Vagina (tissue), 2 donors: ENCODE measurements around the gene RCE1. TPM values are rescaled to one million over a fixed set of nuclear protein-coding genes. Genes with fewer than 3 reads are reported as not detected.

Source experiments
- DNase-seq, 2 donors: peaks; one replicate each; pipeline ENCODE4 v3.0.0-alpha.2; 2017; ENCODE audit errors: extremely low spot score in 2 of 2
- H3K27ac ChIP-seq: fragments of 200-600 bp; sonication (generic); one replicate; pipeline ENCODE4 v1.5.1; 2019
- H3K27me3 ChIP-seq: fragments of 200-600 bp; sonication (generic); one replicate; pipeline ENCODE4 v1.5.1; 2019
- H3K36me3 ChIP-seq, 2 donors: fragments of 200-600 bp; sonication (generic); one replicate each; pipeline ENCODE4 v1.5.1; 2017 to 2019
- H3K4me1 ChIP-seq: fragments of 200-600 bp; sonication (generic); one replicate; pipeline ENCODE4 v1.5.1; 2019
- H3K4me3 ChIP-seq, 2 donors: fragments of 200-600 bp; sonication (generic); 1 replicate in 1 of 2; 2 replicates in 1 of 2; pipeline ENCODE4 v1.5.1; 2016 to 2019
- H3K9me3 ChIP-seq: fragments of 200-600 bp; sonication (generic); one replicate; pipeline ENCODE4 v1.5.1; 2019
- CTCF ChIP-seq, 3 experiments: fragments of 450-650 bp in 2 of 3; fragments of 200-600 bp in 1 of 3; sonication (generic) in 1 of 3; IDR thresholded peaks; one replicate each; pipeline ENCODE4 v1.5.1; 2017 to 2019; ENCODE audit warnings: antibody characterized with exemption in 3 of 3, mild to moderate bottlenecking in 2 of 3, moderate library complexity in 2 of 3
- POLR2A ChIP-seq, 2 donors: fragments of 450-650 bp; IDR thresholded peaks; one replicate each; pipeline ENCODE4 v1.6.1; 2017; ENCODE audit warnings: antibody characterized with exemption in 2 of 2, mild to moderate bottlenecking in 2 of 2, moderate library complexity in 2 of 2
- POLR2AphosphoS5 ChIP-seq, 2 donors: sonication (generic); formaldehyde crosslinking; IDR thresholded peaks; one replicate each; pipeline ENCODE4 v1.9.0; 2017; ENCODE audit warnings: antibody characterized with exemption in 2 of 2, mild to moderate bottlenecking in 2 of 2, low read depth in 1 of 2; ENCODE audit not compliant: insufficient read depth in 1 of 2
- intact Hi-C: fragments of 100-400 bp; cut with DNase I; formaldehyde crosslinking; loops from one replicate; pipeline ENCODE4 v1.15.1; 2023
- total RNA-seq: library from RNA; depleted of rRNA; stranded (reverse); fragments of >200 nt; gene quantifications from one replicate; pipeline ENCODE4 v1.2.3, GENCODE V29; 2016

The RCE1 gene
- total RNA-seq, 1 donor from 2014 or later: 23.6 TPM

- no peak for TF ChIP-seq CTCF (IDR thresholded peaks at IDR 0.05)
- TF ChIP-seq POLR2A (IDR thresholded peaks at IDR 0.05): no peak
- no peak for TF ChIP-seq POLR2AphosphoS5 (IDR thresholded peaks at IDR 0.05; ENCODE audit: insufficient read depth in 1 of 2, low read depth in 1 of 2)
These were observed 26.3 kb downstream of the RCE1 start for GRCh38 chr11:66869567-66869870.

GRCh38 chr11:66870131-66870530 is 26.9 kb downstream of the RCE1 start:
- Histone ChIP-seq H3K36me3 (no peaks in the 10 kb centered on the region), H3K27ac (no peak overlapping the region), H3K27me3 (no peaks in the 10 kb centered on the region), H3K9me3 (no peaks in the 10 kb centered on the region), H3K4me1 (no peaks in the 10 kb centered on the region), H3K4me3 (no peak overlapping the region)
- intact Hi-C loops: no loop called here
- no peak for DNase-seq
- TF ChIP-seq POLR2AphosphoS5 (IDR thresholded peaks at IDR 0.05; ENCODE audit: insufficient read depth in 1 of 2, low read depth in 1 of 2) (no peak), POLR2A (IDR thresholded peaks at IDR 0.05) (no peak), CTCF (IDR thresholded peaks at IDR 0.05) (no peak)

More at GRCh38 chr11:66869567-66869870, 26.3 kb downstream of the RCE1 start:
- no peak for DNase-seq
- H3K27ac ChIP-seq: no peak overlapping the region
- no peak overlapping the region for H3K4me3 ChIP-seq
- no peaks in the 10 kb centered on the region for H3K9me3 ChIP-seq
- no peaks in the 10 kb centered on the region for H3K36me3 ChIP-seq
- H3K4me1 ChIP-seq: no peaks in the 10 kb centered on the region
- H3K27me3 ChIP-seq: no peaks in the 10 kb centered on the region
- intact Hi-C loops: no loop called here

GRCh38 chr11:66870616-66871520 is 27.6 kb downstream of the RCE1 start:
- H3K27ac ChIP-seq: no peak overlapping the region
- H3K9me3 ChIP-seq: no peaks in the 10 kb centered on the region
- H3K4me1 ChIP-seq: no peaks in the 10 kb centered on the region
- intact Hi-C loops: no loop called here
- no peaks in the 10 kb centered on the region for H3K27me3 ChIP-seq
- DNase-seq: no peak
- H3K4me3 ChIP-seq: no peak overlapping the region
- no peaks in the 10 kb centered on the region for H3K36me3 ChIP-seq
- TF ChIP-seq CTCF (IDR thresholded peaks at IDR 0.05): no peak
- no peak for TF ChIP-seq POLR2AphosphoS5 (IDR thresholded peaks at IDR 0.05; ENCODE audit: insufficient read depth in 1 of 2, low read depth in 1 of 2)

- Histone ChIP-seq H3K9me3 (no peaks in the 10 kb centered on the region), H3K4me1 (no peaks in the 10 kb centered on the region), H3K27me3 (no peaks in the 10 kb centered on the region), H3K36me3 (no peaks in the 10 kb centered on the region), H3K4me3 (no peak overlapping the region), H3K27ac (no peak overlapping the region)
- intact Hi-C loops: no loop called here
- TF ChIP-seq CTCF (IDR thresholded peaks at IDR 0.05) (no peak), POLR2AphosphoS5 (IDR thresholded peaks at IDR 0.05; ENCODE audit: insufficient read depth in 1 of 2, low read depth in 1 of 2) (no peak), POLR2A (IDR thresholded peaks at IDR 0.05) (no peak)
- DNase-seq: no peak
These were observed 28.3 kb downstream of the RCE1 start for GRCh38 chr11:66871521-66871901.

GRCh38 chr11:66874232-66874631 is 31.0 kb downstream of the RCE1 start:
- no peak for DNase-seq
- peaks cover 13% of the 10 kb centered on the region for H3K4me1 ChIP-seq
- H3K27ac ChIP-seq: no peak overlapping the region
- H3K27me3 ChIP-seq: no peaks in the 10 kb centered on the region
- H3K36me3 ChIP-seq: no peaks in the 10 kb centered on the region
- intact Hi-C loops: no loop called here
- no peak overlapping the region for H3K4me3 ChIP-seq
- H3K9me3 ChIP-seq: no peaks in the 10 kb centered on the region
- TF ChIP-seq POLR2AphosphoS5 (IDR thresholded peaks at IDR 0.05; ENCODE audit: insufficient read depth in 1 of 2, low read depth in 1 of 2) (no peak), CTCF (IDR thresholded peaks at IDR 0.05) (no peak), POLR2A (IDR thresholded peaks at IDR 0.05) (no peak)
